NOMO-1 treated with DMSO at 0.1 percent for 48 hours (cell line): ENCODE data around the gene RRM1.
A peak's percentile ranks its signal among the peaks of the same experiment; 100 is the strongest.
"Not testable (repeated sequence)": the region's sequence is repeated elsewhere in the genome, so short reads cannot be mapped to it uniquely, and the experiment has no call there.

Experiments
- DNase-seq: peaks from one replicate; lab custom pipeline; 2025; ENCODE audit not compliant: unreplicated experiment; lab: John Stamatoyannopoulos, UW

The RRM1 gene

GRCh38 chr11:4134806-4135205, 40.2 kb downstream of the RRM1 start:
- DNase-seq = no peak

GRCh38 chr11:4138497-4138896, 43.9 kb downstream of the RRM1 start:
- DNase-seq = no peak

GRCh38 chr11:4140067-4140636, 45.6 kb downstream of the RRM1 start:
- DNase-seq = no peak

- DNase-seq = no peak
These were observed 51.6 kb downstream of the RRM1 start for GRCh38 chr11:4146070-4146771.

- DNase-seq = no peak
These were observed 52.1 kb downstream of the RRM1 start for GRCh38 chr11:4146772-4147098.

- no peak for DNase-seq
These were observed 59.9 kb downstream of the RRM1 start for GRCh38 chr11:4154503-4154902.

- DNase-seq = no peak
These were observed 62.0 kb downstream of the RRM1 start for GRCh38 chr11:4156571-4156970.

- DNase-seq = not testable (repeated sequence)
These were observed 64.2 kb downstream of the RRM1 start for GRCh38 chr11:4158818-4159217.

GRCh38 chr11:4161305-4161704, 66.7 kb downstream of the RRM1 start:
- DNase-seq = no peak

- no peak for DNase-seq
These were observed 70.4 kb downstream of the RRM1 start for GRCh38 chr11:4164884-4165590.

- DNase-seq = no peak
These were observed 72.7 kb downstream of the RRM1 start for GRCh38 chr11:4167292-4167691.

- DNase-seq = no peak
These were observed 73.2 kb downstream of the RRM1 start for GRCh38 chr11:4167758-4168157.

- DNase-seq = not testable (repeated sequence)
These were observed 81.2 kb downstream of the RRM1 start for GRCh38 chr11:4175620-4176350.

GRCh38 chr11:4178813-4179662, 84.4 kb downstream of the RRM1 start:
- DNase-seq = no peak

GRCh38 chr11:4180441-4181183, 86.0 kb downstream of the RRM1 start:
- DNase-seq = no peak

- DNase-seq = peak; percentile 46
These were observed 87.5 kb downstream of the RRM1 start for GRCh38 chr11:4181782-4182721.

- DNase-seq = no peak
These were observed 88.9 kb downstream of the RRM1 start for GRCh38 chr11:4183410-4184057.

GRCh38 chr11:4184163-4184916, 89.7 kb downstream of the RRM1 start:
- no peak for DNase-seq
